Thyroid gland (tissue), 4 donors: ENCODE data around the gene SAFB2.

ENCODE experiments used
- CTCF ChIP-seq, 6 experiments: fragments of 200-600 bp in 3 of 6; fragments of 450-650 bp in 3 of 6; sonication (generic) in 3 of 6; IDR thresholded peaks; one replicate each; pipeline ENCODE4 v1.5.1; 2016 to 2019; ENCODE audit warnings: antibody characterized with exemption in 6 of 6, mild to moderate bottlenecking in 2 of 6, inconsistent platforms in 1 of 6, moderate library complexity in 1 of 6
- POLR2A ChIP-seq, 2 donors: fragments of 450-650 bp; IDR thresholded peaks; one replicate each; pipeline ENCODE4 v1.6.1; 2017; ENCODE audit warnings: antibody characterized with exemption in 2 of 2, mild to moderate bottlenecking in 2 of 2, moderate library complexity in 1 of 2

GRCh38 chr19:5564930-5565329, 57.6 kb downstream of the SAFB2 start:
- TF ChIP-seq CTCF (IDR thresholded peaks at IDR 0.05), result no peak
- TF ChIP-seq POLR2A (IDR thresholded peaks at IDR 0.05), result no peak
